Measurements from ENCODE around the gene ENPP3.

DNA sequence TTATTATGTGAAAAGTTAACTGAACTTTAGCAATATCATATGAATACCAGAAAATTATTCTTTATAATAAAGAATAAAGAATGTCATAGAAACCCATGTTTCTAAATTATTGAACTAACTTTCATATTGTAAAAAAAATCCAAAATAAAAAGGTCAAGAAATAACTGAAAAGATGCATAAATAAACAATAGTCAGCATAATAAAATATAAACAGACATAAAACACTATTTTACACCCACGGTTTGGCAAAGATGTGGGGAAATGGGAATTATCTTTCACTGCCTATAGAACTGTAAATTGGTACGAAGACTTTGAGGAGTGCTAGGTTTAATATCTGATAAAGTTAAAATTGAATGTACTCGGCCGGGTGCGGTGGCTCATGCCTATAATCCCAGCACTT, 108.4 kb downstream of the ENPP3 start:
- TF ChIP-seq, protein P1, sequence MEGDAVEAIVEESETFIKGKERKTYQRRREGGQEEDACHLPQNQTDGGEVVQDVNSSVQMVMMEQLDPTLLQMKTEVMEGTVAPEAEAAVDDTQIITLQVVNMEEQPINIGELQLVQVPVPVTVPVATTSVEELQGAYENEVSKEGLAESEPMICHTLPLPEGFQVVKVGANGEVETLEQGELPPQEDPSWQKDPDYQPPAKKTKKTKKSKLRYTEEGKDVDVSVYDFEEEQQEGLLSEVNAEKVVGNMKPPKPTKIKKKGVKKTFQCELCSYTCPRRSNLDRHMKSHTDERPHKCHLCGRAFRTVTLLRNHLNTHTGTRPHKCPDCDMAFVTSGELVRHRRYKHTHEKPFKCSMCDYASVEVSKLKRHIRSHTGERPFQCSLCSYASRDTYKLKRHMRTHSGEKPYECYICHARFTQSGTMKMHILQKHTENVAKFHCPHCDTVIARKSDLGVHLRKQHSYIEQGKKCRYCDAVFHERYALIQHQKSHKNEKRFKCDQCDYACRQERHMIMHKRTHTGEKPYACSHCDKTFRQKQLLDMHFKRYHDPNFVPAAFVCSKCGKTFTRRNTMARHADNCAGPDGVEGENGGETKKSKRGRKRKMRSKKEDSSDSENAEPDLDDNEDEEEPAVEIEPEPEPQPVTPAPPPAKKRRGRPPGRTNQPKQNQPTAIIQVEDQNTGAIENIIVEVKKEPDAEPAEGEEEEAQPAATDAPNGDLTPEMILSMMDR (conservative IDR thresholded peaks at IDR 0.05; ENCODE audit: low read length): no peak
- TF ChIP-seq EZH2phosphoT487 (IDR thresholded peaks at IDR 0.05; ENCODE audit: borderline replicate concordance, low read depth, low read length): no peak

Measured in OCI-LY7 (cell line).